Eye (tissue), 1 donor: ENCODE measurements around the gene KIAA1586.
"Not testable (repeated sequence)": the region's sequence is repeated elsewhere in the genome, so short reads cannot be mapped to it uniquely, and the experiment has no call there.

Experiments
- DNase-seq: peaks from one replicate; pipeline ENCODE4 v3.0.0-alpha.2; 2015

Gene KIAA1586

DNA sequence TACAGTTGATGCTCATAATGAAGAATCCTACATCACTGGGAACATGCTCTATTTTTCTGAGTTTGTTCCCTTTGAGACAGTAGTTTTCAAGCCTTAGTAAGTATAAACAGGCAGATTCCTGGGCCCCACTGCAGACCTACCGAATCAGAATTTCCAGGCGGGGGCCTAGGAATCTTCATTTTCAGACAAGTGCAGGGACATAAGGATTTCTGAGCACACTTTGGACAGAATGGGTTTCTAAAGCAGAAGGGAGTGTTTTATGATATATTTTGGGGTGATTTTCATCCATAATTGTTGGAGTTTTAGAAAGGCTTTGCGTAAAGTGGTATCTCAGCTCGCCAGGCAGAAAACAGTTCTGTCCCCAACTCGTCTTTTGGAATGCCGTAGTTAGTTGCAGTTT is 1.4 kb downstream of the KIAA1586 start:
- DNase-seq = peak; percentile 14

DNA sequence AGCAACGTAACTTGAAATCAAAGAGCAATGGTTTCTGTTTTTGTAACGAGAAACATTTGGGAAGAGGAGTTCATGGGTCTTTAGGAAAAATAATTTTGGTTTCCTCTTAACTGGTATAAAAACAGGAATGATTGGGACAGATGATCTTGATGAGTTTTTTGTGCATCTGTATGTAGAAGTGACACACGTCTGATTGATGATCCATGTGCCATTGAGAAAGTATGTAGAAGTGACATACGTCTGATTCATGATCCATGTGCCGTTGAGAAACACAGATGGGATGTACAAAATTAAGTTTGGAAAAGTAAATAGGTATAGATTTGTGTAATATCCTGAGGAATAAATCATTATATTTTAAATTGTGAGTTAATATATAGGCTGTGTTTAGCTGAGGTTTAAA is 2.1 kb downstream of the KIAA1586 start:
- DNase-seq = no peak

DNA sequence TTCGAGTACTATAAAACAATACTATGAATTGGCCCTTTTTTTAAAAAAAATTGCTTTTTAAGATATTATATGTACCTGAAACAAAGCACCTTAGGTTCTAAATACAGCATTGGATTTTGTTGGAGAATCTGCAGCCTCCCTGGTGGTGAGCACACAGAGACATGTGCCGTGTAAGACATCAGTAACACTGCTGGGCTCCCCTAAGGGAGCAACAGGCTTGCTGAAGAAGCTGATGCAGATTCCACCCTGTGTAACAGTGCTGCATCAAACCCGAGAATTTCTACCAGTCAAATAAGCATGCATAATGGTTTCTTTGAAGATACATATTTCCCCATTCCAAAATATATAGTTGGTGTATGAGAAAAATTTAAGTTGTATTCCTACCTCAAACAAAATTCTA is 17.4 kb downstream of the KIAA1586 start:
- DNase-seq = no peak

DNA sequence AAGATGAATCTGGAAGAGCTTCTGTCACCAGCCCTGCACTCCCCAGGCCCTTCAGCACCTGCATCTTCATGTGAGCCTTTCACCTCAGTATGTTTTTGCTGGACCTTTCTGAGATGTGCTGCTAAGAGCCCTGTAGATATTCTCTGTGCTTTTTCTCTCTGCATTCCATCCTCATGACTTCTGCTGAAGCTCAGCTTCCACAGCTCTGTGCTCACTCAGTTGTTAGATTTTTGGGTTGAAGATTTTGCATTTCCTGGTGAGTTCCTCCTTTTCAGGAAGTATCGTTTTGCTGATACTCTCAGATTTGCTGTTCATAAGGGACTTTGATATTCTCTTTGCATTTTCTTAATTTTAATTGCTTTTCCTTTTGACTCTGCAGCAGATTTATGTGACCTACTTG is 18.3 kb downstream of the KIAA1586 start:
- no peak for DNase-seq

GRCh38 chr6:57068061-57068460 is 21.6 kb downstream of the KIAA1586 start:
- no peak for DNase-seq

DNA sequence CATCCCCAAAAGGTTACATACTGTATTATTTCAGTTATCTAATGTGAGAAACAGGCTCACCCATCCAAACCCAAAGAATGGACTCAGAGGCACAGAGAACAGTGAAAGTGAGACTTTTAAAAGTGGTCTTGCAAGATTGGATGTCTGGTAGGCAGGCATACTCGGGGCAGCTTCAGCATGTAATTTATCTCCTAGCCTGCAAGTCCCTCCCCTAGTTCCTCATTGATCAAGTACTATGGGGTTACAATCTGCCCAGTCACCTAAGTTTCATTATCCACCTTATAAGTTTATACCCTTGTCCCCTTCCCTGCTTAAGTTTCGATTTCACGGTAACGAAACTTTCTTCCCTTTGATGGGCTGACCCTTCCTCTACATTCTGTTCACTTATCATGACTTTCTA is 22.7 kb downstream of the KIAA1586 start:
- DNase-seq = no peak

GRCh38 chr6:57069920-57070331 is 23.4 kb downstream of the KIAA1586 start:
- no peak for DNase-seq

DNA sequence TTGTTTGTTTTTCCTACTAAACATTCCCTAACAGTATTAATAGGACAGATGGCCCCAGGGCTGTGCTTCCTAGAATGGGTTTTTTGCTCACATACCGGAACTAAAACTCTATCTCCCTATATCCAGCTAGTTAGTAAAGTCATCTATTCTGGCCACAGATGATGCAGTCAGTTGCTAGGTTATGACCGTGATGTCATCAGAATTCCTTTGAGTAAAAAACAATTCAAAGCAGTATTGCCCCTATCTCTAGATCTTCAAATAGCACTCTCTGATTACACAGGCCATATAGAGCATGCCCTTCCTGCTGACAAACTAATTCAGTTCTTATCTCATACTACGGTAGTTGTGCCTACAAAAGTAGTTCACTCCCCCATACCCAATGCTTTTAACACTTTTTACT is 25.6 kb downstream of the KIAA1586 start:
- DNase-seq = no peak

- DNase-seq = no peak
These were observed 27.9 kb downstream of the KIAA1586 start for GRCh38 chr6:57074383-57074782.

GRCh38 chr6:57075092-57075491 is 28.6 kb downstream of the KIAA1586 start:
- DNase-seq = no peak

DNA sequence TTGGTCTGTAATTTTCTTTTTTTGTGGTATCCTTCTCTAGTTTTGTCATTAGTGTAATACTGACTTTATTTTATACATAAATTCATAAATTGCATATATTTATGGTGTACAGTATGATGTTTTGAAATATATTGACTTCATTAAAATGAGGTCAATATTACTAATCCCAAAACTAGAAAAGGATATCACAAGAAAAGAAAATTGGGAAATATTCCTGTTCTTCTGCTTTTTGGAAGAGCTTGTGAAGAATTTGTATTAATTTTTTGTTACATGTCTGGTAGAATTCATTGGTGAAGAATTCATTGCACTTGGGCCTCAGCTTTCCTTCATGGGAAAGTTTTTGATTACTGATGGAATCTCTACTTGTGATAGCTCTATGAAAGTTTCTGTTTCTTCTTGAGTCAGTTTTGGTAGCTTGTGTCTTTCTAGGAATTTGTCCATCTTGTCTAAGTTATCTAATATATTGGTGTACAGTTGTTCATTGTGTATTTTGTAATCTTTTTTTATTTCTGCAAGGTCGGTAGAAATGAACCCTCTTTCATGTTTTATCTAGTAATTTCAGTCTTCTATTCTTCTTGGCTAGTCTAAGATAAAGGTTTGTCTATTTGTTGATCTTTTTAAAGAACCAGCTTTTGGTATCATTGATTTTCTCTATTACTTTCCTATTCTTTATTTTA is 32.2 kb downstream of the KIAA1586 start:
- no peak for DNase-seq

GRCh38 chr6:57085471-57085870 is 39.0 kb downstream of the KIAA1586 start:
- DNase-seq = no peak

- no peak for DNase-seq
These were observed 40.4 kb downstream of the KIAA1586 start for GRCh38 chr6:57086843-57087242.

DNA sequence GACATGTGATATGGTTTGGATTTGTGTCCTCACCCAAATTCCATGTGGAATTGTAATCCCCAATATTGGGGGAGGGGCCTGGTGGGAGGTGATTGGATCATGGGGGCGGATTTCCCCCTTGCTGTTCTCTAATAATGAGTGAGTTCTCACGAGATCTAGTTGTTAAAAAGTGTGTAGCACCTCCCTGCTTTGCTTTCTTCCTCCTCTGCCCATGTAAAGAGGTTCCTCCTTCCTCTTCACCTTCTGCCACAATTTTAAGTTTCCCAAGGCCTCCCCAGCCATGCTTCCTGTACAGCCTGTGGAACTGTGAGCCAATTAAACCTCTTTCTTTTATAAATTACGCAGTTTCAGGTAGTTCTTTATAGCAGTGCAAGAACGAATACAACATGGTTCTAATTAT is 41.4 kb downstream of the KIAA1586 start:
- DNase-seq = no peak

DNA sequence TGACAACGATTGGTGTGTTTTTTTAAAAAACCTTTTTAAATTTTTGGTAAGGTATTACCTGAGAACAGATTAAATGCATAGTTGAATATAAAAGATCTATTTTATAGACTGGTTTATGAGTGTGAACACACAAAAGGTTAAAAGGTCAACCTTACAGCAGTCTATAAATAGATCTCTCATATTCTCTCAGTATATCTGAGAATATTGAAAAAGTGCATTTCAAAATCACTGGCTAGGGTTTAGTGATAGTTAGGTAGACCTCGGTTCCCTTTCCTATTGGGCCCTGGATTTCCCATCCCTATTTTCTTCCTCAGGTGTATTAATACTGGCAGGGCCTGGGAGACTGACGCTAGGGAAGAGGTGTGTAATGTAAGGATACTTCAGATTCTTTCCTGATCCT is 42.8 kb downstream of the KIAA1586 start:
- DNase-seq = no peak

DNA sequence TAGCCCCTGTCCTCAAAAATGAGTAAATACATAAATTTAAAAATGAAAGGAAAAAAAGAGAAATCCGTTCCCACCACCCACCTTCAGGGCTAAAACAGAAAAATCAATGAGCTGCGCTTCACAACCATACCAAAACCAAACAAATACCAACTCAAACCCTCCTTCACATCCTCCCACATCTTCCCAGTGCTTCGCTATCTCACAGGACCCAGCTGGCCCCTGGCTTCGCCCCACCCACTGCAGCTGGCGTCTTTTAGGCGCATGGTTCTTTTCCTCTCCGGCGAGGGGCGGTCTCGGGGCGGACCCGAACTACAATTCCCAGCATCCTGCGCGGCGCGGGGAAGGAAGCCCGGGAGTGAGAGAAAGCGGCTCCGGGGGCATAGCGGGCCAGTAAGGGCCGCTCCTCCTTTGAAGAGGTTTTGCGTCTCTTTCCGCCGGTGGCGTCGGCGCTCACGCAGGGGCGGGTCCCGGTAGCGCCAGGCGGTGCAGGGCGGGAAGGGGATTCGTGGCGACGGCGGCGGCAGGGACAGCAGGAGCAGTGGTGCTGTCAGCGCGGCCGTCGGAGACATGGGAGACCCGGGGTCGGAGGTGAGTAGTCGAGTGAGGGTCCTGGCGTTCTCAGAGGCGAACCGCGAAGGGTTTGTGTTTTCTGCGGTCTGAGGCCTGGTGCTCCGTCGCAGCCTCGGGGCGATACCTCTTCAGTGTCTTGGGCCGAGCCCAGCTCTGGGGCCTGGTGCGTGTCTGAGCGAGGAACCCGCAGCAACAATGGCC is 43.4 kb downstream of the KIAA1586 start, which contains the start of gene ZNF451:
Gene ZNF451, plus strand, starts transcription at position 502 of the 771 bp plus-strand sequence. Its CDS starts 66 bp downstream, at position 568.
- peak; percentile 99 for DNase-seq

GRCh38 chr6:57090458-57091067 is 44.1 kb downstream of the KIAA1586 start:
- not testable (repeated sequence) for DNase-seq

DNA sequence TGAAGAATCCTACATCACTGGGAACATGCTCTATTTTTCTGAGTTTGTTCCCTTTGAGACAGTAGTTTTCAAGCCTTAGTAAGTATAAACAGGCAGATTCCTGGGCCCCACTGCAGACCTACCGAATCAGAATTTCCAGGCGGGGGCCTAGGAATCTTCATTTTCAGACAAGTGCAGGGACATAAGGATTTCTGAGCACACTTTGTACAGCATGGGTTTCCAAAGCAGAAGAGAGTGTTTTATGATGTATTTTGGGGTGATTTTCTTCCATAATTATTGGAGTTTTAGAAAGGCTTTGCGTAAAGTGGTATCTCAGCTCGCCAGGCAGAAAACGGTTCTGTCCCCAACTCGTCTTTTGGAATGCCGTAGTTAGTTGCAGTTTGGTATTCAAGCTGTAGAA is 44.9 kb downstream of the KIAA1586 start:
- DNase-seq = not testable (repeated sequence)

- no peak for DNase-seq
These were observed 48.2 kb downstream of the KIAA1586 start for GRCh38 chr6:57094689-57095088.

- no peak for DNase-seq
These were observed 51.1 kb downstream of the KIAA1586 start for GRCh38 chr6:57097596-57097995.

DNA sequence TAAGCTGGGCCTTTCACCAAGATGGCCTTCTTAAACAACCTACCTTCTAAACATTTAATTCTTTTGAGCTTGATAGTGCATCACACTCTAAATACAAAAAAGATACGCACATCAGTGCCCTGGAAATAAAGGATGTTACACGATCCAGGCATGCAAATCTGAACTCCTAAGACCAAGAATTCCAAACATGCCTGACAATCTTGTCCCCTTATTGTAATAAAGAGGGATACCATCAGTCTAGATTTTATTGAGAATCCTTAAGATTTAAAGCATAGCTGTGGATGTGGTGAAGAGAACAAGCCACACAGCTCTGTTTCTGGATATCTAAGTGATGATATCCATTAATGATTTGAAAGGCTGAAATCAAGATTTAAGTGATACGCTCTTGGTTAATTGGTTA is 56.5 kb downstream of the KIAA1586 start:
- DNase-seq = no peak

- DNase-seq = no peak
These were observed 57.8 kb downstream of the KIAA1586 start for GRCh38 chr6:57104336-57104735.
